Fibroblast of skin of left quadriceps (primary cell): ENCODE data around the gene BARHL1.

ENCODE experiments used
- DNase-seq, 2 experiments: peaks; one replicate each; pipeline ENCODE4 v3.0.0-alpha.2; 2013; ENCODE audit warnings: low read depth in 2 of 2

Gene BARHL1

GRCh38 chr9:132615774-132616173, 33.4 kb downstream of the BARHL1 start:
- no peak for DNase-seq

- DNase-seq: no peak
Measured at GRCh38 chr9:132616725-132617124, 34.3 kb downstream of the BARHL1 start.

DNA sequence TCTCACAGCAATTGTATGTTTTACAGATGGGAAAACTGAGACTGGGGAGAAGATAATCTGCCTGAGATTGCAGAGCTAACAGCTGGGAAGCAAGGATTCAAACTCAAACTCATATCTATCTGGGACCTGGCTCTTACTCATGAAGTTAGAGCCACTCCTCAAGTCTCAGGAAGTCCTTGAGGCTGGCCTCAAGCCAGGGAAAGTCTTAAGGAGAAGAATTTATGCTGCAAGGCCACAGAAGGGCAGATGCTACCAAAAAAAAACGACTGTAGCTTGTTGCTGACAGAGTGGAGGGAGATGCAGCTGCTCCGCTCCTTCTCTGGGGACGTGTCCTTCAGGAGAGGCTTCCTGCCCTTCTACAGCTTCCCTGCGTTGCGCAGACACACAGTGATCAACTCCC, 39.8 kb downstream of the BARHL1 start:
- peak in 1 of 2 experiments; percentile 14 for DNase-seq

DNA sequence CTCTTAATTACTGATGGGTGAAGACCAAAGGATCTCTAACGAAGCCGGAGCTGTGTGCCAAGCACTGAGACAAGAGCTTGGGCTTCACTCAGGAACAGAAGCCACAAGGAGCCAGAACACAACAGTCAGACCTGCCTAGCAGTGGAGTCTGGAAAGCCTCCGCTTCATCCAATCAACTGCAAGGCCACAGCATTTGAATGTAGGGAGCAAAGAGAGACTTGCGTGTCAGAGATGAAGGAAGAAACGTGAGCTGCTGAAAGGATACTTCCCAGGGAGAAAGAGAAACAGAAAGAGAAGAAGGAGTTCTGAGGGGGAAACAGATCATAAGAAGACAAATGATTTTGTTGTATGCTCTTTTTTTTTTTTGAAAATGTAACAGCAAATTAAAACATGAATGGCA, 43.9 kb downstream of the BARHL1 start:
- DNase-seq: no peak

DNA sequence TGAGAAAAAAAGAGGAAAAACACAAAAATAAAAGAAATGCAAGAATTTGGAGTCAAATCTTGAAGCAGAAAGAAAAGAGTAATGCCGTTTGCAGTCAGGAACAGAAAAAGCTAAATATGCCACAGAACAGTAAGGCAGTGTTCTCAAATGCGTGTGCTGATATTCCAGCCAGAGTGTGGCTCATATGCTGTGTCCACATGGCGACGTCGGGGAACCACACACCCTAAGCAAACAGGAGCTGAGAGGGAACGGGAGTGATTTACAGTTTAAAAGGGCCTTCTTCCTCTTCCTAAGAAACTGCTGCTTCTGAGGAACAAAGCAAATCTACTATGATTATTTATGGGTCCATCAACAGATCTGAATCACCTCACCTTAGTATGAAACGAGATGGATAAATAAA, 44.7 kb downstream of the BARHL1 start:
- no peak for DNase-seq

DNA sequence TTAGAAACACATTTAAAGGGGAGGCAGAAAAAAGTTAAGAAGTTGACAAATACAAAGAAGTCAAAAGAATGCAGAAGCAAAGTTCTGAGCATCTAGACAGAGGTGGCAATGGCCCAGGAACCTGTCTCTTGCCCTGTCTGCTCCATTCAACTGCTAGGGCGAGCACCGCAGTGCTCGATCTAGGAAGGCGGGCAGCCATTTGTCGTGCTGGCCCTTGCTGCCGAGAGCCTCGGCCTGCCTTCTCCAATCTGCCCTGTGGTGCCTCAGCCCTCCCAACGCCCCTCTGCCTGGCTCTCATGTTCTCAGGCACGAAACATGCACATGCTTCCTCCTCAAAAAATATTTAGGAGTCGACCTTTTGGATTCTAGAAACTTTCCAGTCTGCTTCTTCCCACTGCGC, 45.2 kb downstream of the BARHL1 start:
- DNase-seq: no peak

DNA sequence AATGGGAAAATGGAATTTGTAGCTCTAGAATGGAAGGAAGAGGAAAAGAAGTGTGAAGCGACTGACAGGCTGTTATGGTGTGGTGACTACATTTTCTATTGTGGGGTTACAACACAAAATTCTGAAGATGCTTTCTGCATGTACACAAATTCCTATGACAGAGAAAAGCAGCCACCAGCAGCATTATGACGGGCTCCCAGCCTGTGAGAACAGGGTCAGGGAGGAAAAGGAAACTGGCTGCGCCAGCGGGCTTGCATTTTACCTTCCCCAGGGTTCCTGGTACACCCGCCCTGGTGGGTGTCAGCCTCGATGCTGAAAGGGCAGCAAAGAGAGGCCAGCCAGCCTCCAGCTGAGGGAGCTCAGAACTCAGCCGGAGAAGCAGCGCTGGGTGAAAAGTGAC, 46.3 kb downstream of the BARHL1 start:
- no peak for DNase-seq

DNA sequence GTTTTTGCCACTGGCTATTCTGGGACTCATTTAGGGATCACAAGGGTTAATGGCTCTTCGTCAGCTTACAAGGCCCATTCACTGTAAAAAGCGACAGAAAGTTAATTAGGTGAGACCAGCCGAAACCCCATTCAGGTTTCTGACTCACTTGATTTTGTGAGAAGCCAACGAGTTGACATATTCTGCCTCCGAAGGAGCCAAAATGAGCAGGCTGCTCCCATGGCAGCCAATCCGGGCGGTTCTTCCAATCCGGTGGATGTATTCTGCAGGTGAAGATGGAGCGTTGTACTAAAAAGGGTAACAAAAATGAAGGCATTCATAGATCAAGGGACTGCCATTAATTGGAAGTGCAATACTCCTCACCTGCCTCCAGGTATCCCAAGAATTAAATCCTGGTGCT, 47.7 kb downstream of the BARHL1 start:
- no peak for DNase-seq

- DNase-seq: no peak
Measured at GRCh38 chr9:132630811-132631210, 48.4 kb downstream of the BARHL1 start.

DNA sequence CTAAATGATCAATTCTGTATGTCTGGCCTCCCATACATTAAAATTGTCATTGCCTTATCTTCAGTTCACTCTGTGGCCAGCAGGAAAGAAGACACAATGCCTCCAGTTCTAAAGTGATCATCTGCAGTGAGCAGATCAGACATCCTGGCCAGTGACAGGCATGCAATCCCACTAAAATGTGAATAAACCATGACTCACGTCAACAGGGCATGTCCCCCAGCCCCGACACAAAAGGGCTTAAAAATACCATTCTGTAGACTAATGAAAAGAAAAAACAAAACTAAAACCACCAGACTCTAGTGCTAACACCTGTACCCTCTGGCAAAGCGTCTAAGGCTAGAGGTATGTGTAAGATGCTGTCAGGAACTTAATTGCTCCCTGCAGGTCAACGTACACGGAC, 48.9 kb downstream of the BARHL1 start:
- DNase-seq: peak in 1 of 2 experiments; percentile 20

DNA sequence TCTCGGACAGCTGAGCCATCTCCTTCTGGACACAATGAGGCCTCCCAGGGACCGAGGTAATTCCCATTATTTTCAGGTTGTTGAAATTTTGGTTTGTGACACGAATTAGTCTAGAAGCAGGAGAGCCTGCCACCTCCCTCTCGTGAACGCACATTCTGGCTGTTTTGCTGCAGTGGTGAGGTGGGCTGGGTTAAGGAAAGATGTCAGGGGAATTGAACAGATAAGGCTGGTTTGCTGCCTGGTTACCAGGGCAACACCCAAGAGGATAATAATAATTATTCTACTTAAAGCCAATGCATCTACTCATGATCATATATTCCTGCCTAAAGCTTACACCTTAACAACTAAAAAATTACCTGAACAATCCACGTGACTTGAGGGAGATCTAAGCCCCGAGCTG, 49.3 kb downstream of the BARHL1 start:
- DNase-seq: no peak

DNA sequence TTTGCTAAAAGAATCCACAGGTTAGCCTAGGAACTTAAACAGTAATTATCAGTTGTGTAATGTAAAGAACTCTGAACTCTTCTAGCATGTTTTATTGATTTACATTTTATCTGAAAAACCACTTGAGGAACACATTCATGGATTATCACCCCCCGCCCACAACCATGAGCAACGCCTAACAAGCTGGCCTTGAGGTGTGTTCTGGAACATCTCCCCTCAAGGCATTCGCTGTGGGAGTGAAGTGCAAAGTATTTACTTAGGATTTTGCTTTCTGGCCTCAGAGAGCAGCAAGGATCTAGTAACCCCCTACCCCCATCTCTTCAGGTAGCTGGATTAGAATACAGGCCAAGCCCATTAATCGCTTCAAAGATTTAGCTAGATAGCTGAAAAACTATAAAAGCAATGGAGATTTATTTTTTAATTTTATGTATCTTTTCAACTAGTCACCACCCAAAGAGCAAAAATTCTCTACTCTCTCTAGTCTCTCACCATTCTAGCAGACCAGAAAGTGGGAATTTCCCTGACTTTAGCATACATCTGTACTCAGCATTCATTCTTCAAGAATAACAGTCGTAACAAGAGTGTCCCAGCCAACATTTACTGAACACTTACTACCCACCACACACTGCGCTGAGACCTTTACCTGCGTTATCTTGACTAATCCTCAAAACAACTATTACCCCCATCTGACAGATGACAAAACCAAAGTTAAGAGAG, 50.2 kb downstream of the BARHL1 start:
- no peak for DNase-seq

DNA sequence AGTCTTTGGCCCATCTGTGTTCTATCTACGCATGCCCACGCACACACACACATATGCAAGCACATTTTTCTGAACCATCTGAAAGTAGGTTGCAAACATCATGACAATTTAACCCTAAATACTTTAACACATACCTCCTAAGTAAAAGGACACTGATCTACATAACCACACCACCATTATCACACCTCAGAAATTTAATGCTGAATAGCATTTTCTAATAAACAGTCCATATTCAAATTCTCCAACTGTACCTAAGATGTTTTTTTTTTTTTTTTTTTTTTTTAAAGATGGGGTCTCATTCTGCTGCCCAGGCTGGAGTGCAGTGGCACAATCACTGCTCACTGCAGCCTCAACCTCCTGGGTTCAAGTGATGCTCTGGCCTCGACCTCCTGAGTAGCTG, 51.9 kb downstream of the BARHL1 start:
- DNase-seq: no peak

GRCh38 chr9:132637351-132637750, 54.9 kb downstream of the BARHL1 start:
- DNase-seq: no peak

GRCh38 chr9:132637801-132638200, 55.4 kb downstream of the BARHL1 start:
- no peak for DNase-seq

GRCh38 chr9:132638240-132638639, 55.8 kb downstream of the BARHL1 start:
- DNase-seq: peak; percentile 26 to 29

DNA sequence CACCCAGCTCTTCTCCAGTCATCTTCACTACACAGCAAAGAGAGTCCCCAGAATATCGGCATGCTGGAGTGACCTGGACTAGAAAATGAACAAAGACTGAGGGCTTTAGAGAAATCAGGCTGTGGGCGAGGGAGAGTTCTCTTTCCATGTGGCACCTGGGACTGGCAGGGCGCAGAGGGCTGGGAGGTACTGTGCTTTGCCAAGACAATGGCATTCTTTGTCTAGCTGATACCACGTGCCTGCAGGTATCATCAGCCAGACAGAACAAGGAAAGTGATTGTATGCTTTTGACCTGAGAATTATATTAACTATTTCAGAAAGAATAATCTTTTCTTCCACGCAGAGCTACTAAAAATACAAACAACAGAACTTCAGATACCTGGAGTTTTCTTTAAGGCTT, 56.9 kb downstream of the BARHL1 start:
- no peak for DNase-seq
